Suppressor macrophage (primary cell): Measurements from ENCODE around the gene C3orf22.
"Not testable (repeated sequence)": the region's sequence is repeated elsewhere in the genome, so short reads cannot be mapped to it uniquely, and the experiment has no call there.

ENCODE experiments used
- DNase-seq, 4 experiments: peaks; one replicate each; pipeline ENCODE4 v3.0.0-alpha.2; 2020 to 2022
- total RNA-seq, 17 experiments: gene quantifications; one replicate each; lab custom pipeline; 2026; ENCODE audit warnings: mixed read lengths in 6 of 17, inconsistent platforms in 3 of 17; lab: John Stamatoyannopoulos, UW

The C3orf22 gene, protein sequence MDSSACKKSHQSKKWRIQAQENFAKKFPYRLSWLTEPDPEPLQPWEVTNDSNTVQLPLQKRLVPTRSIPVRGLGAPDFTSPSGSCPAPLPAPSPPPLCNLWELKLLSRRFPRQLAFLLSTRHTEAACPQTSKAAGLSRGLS
- total RNA-seq = 0 to 0.99 (median 0) reads per million in 17 experiments

- no peak for DNase-seq
Measured at GRCh38 chr3:126558336-126559071, at the start of gene C3orf22. Gene C3orf22, minus strand, starts transcription at chr3:126558932. Its CDS starts 5,542 bp downstream, at chr3:126553390.

GRCh38 chr3:126607214-126607908 is 48.6 kb upstream of the C3orf22 start:
- peak; percentile 52 to 86 (median 80) for DNase-seq

DNA sequence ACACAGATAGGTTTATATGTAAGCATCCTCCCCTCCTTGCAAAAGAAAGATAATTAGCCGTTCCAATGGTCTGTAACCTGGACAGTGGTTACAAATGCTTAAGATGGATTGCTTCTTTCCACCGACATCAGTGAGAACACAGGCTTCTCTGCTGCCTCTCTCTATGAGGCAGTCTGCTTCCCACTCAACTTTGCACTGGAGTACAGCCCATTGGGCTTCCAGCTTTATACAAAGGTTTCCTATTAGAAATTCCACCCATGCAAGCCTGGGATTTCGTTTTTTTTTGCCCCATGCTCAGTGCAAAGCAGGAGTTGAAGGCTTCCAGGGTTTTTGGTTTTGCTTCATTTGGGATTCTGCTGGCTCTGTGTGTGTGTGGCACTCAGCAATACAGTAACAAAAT is 47.3 kb upstream of the C3orf22 start:
- no peak for DNase-seq

DNA sequence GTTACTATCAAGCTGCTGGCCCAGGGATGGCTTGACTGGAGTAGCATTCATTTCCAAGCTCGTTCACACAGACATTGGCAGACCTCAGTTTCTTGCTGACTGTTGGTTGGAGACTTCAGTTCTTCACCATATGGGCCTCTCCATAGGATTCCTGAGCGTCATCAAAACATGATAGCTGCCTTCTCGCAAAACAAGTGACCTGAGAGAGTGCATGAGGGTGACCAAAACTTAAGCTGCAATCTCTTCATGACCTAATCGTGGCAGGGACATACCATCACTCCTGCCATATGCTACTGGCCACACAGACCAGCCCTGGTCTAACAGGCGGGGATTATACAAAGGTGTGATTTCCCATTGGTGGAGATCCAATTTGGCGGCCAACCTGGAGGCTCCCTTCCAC is 46.0 kb upstream of the C3orf22 start:
- no peak for DNase-seq

DNA sequence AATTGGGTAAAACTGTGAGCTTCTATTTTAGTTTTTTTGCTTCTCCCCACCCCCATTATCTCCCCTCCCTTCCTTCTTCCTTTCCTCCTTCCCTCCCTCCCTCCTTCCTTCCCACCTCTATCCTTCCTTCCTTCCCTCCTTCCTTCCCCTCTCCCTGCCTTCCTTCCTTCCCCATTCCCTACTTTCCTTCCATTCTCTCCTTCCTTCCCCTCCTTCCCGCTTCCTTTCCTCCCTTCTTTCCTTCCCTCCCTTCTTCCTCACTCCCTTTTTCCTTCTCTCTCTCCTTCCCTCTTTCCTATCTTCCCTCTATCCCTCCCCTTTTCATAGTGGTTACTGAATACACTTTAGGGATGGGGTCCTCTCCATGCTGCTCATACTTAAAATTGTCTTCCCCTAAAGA is 40.4 kb upstream of the C3orf22 start:
- DNase-seq = no peak

DNA sequence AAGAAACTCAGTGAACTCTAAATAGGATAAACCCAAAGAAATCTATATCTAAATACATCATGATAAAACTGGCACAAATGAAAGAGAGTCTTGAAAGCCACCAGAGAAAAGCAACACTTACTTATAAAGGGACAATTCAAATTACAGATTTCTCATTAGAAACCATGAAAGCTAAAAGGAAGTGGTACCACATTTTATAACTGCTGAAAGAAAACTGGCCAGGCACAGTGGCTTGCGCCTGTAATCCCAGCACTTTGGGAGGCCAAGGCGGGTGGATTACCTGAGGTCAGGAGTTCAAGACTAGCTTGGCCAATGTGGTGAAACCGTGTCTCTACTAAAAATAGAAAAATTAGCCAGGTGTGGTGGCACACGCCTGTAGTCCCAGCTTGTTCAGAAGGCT is 36.7 kb upstream of the C3orf22 start:
- not testable (repeated sequence) for DNase-seq

DNA sequence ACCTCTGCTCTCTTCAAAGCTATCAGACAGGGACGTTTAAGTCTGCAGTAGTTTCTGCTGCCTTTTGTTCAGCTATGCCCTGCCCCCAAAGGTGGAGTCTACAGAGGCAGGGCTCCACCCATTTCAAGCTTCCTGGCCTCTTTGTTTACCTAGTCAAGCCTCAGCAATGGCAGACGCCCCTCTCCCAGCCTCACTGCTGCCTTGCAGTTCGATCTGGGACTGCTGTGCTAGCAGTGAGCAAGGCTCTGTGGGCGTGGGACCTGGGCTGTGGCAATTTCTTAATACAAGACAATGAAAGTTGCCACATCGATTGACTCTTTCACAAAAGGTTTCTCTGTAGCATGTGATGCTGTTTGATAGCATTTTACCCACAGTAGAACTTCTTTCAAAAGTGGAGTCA is 32.8 kb upstream of the C3orf22 start:
- DNase-seq = peak; percentile 74 to 87 (median 80)

DNA sequence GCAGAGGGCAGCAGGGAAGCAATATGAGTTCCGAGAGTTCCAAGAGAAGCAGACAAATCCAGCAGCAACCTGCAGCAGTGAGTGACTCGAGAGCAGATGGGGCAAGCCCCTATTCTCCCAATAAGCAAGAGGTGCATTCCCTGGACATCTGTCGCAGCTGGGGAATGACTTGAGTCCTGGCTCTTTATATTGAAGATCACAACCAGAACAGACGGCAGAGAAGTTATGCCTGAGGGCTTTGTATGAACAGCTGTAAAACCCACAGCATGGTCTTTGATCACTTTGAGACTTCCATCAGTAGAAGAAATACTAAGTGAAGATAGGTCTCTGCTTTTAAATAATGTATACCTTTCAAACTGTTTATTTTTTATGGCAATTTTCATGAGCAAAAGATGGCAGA is 23.6 kb upstream of the C3orf22 start:
- no peak for DNase-seq

GRCh38 chr3:126581569-126581968 is 22.8 kb upstream of the C3orf22 start:
- peak in 2 of 4 experiments; percentile 33 to 40 for DNase-seq

- peak; percentile 17 to 59 (median 49) for DNase-seq
Measured at GRCh38 chr3:126580746-126581145, 22.0 kb upstream of the C3orf22 start.

- DNase-seq = no peak
Measured at GRCh38 chr3:126578702-126579101, 20.0 kb upstream of the C3orf22 start.

DNA sequence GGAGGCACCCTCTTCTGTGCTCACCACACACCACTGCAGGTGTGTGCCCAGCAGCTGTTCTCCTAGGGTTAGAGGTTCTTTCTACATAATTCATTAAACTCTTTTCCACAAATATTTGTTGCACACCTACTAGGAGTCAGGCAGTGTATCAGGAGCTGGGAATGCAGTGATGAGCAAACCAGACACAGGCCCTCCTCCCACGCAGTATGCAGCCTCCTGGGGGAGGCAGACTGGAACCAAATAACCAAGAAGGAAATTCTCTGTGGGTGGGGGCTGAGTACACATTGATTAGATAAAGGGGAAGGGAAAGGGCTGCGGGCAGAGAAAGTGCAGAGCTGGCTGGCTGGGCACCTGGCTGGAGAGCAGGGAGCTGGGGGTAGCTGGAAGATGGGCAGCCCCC is 18.5 kb upstream of the C3orf22 start:
- peak in 3 of 4 experiments; percentile 37 to 66 (median 55) for DNase-seq

DNA sequence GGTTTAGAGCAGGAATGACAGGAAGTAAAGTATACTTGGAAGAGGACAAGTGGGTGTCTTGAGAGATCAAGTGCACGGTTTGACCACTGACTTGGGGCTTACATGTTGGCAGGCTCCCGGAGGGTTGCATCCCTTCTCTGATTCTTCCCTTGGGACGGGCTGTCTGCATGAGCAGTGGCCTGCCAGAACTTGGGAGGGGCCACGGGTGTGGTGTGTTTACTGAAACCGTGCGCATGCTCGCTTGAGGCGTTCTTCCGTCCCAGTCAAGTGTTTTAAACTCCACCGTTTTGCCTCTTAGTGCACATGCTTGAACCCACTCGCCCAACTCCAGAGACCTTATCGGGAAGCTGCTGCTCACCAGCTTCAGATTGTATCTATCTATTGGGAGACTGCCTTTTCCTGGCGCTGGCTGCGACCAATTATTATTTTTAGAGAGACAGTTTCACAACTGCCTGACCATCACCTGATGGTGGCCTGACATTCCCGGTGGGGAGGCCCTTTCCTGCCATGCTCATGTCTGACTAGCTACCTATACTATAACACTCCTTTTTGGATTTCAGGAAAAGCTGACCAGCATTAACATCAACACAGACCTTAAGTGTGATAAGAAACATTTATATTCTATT is 14.9 kb upstream of the C3orf22 start:
- no peak for DNase-seq

GRCh38 chr3:126571078-126571477 is 12.3 kb upstream of the C3orf22 start:
- no peak for DNase-seq

GRCh38 chr3:126570103-126570541 is 11.4 kb upstream of the C3orf22 start:
- peak in 3 of 4 experiments; percentile 30 to 58 (median 40) for DNase-seq

- no peak for DNase-seq
Measured at GRCh38 chr3:126569390-126569975, 10.8 kb upstream of the C3orf22 start.

- no peak for DNase-seq
Measured at GRCh38 chr3:126568776-126569342, 10.1 kb upstream of the C3orf22 start.

DNA sequence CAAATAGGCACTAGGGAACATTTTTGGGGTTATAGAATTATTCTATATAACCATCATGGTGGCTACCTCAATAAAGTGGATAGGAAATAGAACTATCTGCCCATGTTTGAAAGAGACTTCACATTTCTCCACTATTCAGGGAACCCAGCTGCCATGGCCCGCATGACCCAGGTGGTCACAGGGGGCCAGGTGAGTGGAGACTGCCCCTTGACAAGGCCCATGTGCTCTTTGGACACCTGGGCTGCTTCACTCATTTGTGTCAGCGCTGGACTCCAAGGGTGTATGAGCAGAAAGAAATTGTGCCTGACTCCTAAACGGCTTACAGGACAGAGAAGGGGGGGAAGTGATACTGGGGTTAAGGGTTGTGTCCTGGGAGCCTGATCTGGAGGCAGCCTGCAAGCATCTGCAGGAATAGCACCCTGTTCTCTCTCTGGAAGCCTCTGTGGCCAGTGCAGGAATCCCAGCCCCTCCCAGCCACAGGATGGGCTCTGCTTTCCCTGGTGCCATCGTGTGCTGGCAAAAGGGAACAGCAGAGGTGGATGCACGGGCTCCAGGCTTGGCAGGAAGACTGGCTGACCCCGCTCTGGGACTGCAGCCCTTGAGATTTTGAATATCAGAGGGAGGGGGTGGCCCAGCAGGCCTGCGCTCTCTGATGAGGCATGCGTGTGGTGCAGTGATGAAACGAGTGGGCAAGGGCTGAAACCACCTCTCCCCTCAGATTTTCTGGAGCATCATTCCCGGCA is 9.1 kb upstream of the C3orf22 start:
- no peak for DNase-seq

DNA sequence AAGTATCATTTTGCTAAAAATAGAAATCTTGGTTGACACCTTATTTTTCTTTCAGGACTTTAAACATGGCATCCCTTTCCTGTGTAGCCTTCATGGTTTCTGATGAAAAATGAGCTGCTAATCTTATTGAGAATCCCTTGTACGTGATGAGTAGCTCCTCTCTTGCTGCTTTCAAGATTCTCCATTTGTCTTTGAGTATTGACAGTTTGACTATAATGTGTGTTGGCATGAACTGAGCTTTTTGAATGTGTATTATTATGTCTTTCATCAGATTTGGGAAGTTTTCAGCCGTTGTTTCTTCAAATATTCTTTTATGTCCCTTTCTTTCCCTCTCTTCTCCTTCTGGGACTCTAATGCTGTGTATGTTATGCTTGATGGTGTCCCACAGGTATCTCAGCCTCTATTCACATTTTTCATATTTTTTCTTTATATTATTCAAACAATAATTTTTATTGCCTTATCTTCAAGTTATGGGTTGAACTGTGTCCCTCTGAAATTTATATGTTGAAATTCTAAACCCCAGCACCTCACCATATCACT is 4.1 kb upstream of the C3orf22 start:
- DNase-seq = no peak

DNA sequence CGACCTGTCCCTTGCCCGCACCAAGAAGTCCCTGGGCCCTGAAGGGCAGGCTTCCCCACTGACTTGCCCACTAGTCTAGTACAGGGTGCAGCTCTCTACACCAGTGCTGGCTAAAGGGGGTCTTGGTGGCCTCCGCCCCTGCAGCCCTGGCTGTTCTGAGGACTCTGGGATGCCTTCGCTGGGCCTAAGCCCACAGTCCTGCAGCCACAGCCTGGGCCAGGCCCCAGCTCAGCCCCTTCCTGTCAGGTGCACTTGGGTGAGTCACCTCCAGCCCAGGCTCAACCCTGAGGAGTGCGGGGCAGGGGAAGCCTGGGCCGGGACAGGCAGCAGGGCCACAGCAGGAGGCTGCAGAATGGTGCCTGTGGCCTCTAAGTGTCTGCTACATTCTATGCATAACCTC is 971 bp downstream of the C3orf22 start:
- no peak for DNase-seq

DNA sequence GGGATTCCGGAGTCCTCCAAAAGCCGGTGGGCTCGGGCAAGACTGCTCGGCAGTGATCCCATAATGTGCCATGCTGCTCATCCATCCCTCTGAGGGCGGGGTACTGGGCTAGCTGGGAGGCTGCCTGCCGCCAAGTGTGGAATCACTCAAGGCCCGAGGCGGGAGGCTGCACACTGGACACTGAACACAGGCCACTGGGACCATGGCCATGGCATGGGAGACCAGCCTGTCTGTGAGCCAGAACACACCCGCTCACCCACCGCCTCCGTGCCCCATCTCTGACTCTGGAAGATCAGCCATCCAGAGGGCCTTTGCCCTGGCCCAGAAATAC is 1.4 kb downstream of the C3orf22 start:
- no peak for DNase-seq
